GM18526 (cell line): ENCODE data around the gene NR3C1.

Experiments used
- POLR2A ChIP-seq: IDR thresholded peaks from 3 replicates; pipeline ENCODE4 v1.6.1; 2011; ENCODE audit not compliant: insufficient read length; ENCODE audit errors: extremely low read depth

The NR3C1 gene

GRCh38 chr5:143364061-143364460 lies 39.4 kb downstream of the NR3C1 start:
- TF ChIP-seq POLR2A, result no peak

GRCh38 chr5:143362664-143363227 lies 40.7 kb downstream of the NR3C1 start:
- no peak for TF ChIP-seq POLR2A

GRCh38 chr5:143361438-143361837 lies 42.0 kb downstream of the NR3C1 start:
- no peak for TF ChIP-seq POLR2A

GRCh38 chr5:143360755-143361154 lies 42.7 kb downstream of the NR3C1 start:
- TF ChIP-seq POLR2A, result no peak

GRCh38 chr5:143359869-143360268 lies 43.6 kb downstream of the NR3C1 start:
- TF ChIP-seq POLR2A, result no peak

- no peak for TF ChIP-seq POLR2A
Measured at GRCh38 chr5:143356855-143357583, 46.5 kb downstream of the NR3C1 start.

GRCh38 chr5:143355710-143356109 lies 47.8 kb downstream of the NR3C1 start:
- TF ChIP-seq POLR2A, result no peak

- no peak for TF ChIP-seq POLR2A
Measured at GRCh38 chr5:143354025-143354424, 49.5 kb downstream of the NR3C1 start.

GRCh38 chr5:143352691-143353090 lies 50.8 kb downstream of the NR3C1 start:
- no peak for TF ChIP-seq POLR2A

GRCh38 chr5:143350751-143351602 lies 52.5 kb downstream of the NR3C1 start:
- no peak for TF ChIP-seq POLR2A

- no peak for TF ChIP-seq POLR2A
Measured at GRCh38 chr5:143350341-143350740, 53.1 kb downstream of the NR3C1 start.

- no peak for TF ChIP-seq POLR2A
Measured at GRCh38 chr5:143349177-143349576, 54.3 kb downstream of the NR3C1 start.

- no peak for TF ChIP-seq POLR2A
Measured at GRCh38 chr5:143347698-143348344, 55.7 kb downstream of the NR3C1 start.

- no peak for TF ChIP-seq POLR2A
Measured at GRCh38 chr5:143347046-143347445, 56.4 kb downstream of the NR3C1 start.

GRCh38 chr5:143345671-143346440 lies 57.6 kb downstream of the NR3C1 start:
- no peak for TF ChIP-seq POLR2A
